ENCODE measurements around the gene CENPP. TPM values are rescaled to one million over a fixed set of nuclear protein-coding genes. Genes with fewer than 3 reads are reported as not detected.
"Not testable (repeated sequence)": the region's sequence is repeated elsewhere in the genome, so short reads cannot be mapped to it uniquely, and the experiment has no call there.

The CENPP gene
- total RNA-seq, 1 donor from 2014 or later: 2.3 TPM

- peak; percentile 27 for DNase-seq (ENCODE audit: low spot score)
Measured at GRCh38 chr9:92616199-92616641, 290.5 kb downstream of the CENPP start.

- peak; percentile 48 for DNase-seq (ENCODE audit: low spot score)
Measured at GRCh38 chr9:92616655-92617111, 290.9 kb downstream of the CENPP start.

DNA sequence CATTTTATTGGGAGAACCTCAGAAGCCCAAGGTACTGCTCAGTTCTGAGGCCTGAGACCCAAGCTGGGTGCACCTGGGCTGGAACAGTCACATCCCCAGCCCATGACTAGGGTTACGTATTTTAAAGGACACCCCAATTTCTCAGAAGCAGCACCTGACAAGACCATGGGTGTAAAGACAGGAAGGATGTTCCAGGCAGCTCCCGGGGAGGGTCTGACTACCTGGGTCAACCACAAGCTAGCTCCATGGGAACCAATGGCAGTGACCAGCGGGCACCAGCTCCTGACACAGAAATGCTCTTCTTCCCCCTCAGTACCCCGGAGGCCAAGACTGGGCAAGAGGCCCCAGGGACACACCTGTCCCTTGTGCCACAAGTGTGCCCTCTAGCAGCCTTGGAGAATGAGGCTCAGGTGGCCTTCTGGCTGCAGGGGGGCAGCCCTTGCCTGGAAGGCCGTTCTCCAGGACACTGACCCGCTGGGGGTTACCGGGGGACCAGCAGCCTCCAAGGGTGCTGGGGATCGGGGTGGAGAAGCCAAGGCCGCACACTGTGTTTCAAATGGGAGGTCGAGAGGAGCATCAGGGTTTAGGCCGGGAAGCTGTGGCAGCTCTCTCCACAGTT, 291.6 kb downstream of the CENPP start:
- no peak for DNase-seq (ENCODE audit: low spot score)

GRCh38 chr9:92617951-92618510, 292.3 kb downstream of the CENPP start:
- no peak for DNase-seq (ENCODE audit: low spot score)

- DNase-seq (ENCODE audit: low spot score): no peak
Measured at GRCh38 chr9:92618633-92619225, 293.0 kb downstream of the CENPP start.

DNA sequence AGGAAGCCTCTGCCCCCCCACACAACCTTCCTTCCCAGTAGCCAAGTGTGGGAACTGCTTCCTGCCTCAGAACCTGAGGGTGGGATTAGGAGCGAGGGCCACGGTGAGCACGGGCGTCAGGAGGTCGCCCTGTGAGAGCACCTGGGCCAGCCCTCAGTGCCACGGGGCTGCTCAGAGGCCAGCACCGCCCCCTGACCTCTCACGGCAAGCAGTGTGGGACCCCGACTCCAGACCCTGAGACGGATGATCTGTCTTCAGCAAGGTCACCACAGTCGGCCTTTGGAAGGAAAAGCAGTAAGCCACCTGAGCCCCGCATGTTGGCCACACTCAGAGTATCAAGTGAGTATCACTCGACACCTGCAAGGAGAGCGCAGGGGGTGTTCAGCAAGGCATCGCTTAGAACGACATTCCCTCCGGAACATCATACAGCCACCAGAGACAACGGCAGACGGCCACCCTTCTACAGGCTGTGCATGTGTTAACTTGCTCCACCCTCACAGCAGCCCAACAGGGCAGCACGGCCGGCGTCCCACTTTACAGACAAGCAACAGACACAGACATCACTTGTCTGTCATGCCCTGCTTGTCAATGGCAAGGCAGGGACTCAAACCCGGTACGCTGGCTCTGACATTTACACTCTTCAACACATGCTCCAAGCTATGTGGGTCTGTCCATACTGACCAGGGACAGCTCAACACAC, 294.0 kb downstream of the CENPP start:
- DNase-seq (ENCODE audit: low spot score): no peak

DNA sequence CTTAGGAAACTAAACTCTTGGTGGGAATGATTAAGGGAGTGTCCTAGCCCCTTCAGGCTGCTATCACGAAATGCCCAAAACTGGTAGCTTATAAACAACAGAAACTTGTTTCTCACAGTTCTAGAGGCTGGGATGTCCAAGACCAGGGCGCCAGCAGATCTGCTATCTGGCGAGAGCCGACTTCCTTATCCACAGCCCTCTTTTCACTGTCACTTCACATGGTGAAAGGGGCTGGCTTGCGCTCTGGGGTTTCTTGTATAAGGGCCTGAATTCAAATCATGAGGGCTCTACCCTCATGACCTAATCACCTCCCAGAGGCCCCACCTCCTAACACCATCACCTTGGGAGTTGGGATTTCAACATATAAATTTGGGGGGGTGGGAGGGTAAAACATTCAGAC, 295.1 kb downstream of the CENPP start:
- no peak for DNase-seq (ENCODE audit: low spot score)

DNA sequence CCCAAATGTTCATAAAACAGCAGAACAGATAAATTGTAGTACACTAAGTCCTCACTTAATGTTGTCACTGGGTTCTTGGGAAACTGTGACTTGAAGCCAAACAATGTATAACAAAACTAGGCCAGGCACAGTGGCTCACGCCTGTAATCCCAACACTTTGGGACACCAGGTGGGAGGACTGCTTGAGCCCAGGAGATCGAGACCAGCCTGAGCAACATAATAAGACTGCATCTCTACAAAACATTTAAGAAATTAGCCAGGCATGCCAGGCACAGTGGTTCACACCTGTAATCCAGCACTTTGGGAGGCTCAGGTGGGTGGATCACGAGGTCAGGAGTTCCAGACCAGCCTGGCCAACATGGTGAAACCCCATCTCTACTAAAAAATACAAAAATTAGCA, 298.2 kb downstream of the CENPP start:
- DNase-seq (ENCODE audit: low spot score): not testable (repeated sequence)

GRCh38 chr9:92626484-92626883, 300.7 kb downstream of the CENPP start:
- no peak for DNase-seq (ENCODE audit: low spot score)

GRCh38 chr9:92627651-92628050, 301.9 kb downstream of the CENPP start:
- DNase-seq (ENCODE audit: low spot score): no peak

DNA sequence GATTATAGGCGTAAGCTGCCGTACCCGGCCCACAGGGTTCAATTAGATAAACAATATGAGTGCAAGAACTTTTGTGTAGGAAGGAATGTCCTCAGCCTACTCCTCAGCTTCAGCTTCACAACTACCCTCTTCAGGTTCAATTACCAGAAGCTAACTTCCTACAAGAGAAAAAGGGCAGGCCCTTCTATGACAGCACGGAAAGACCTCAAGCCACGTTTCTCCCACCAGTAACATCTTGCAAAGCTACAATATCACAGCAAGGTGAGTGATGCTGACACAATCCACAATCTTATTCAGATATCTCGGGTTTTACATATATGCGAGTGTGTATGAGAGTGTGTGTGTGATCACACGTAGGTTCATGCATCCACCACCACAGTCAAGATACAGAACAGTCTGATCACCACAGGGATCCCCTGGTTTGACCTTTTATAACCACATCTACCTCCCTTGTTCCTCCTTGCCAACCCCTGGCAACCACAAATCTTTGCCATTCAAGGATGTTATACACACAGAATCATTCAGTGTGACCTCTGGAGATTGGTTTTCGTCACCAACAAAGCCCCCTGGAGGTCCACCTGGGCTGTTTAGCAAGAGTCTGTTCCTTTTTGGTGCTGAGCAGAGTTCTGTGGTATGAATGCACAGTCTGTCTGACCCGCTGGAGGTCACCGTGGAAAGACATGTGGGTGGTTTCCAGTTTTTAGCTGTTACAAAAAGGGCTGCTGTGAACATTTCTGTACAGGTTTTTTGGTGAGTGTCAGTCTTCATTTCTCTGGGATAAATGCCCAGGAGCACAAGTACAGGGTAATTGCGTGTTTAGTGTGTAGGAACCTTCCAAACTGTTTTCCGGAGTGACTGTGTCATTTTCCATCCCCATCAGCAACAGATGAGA, 305.9 kb downstream of the CENPP start:
- no peak for DNase-seq (ENCODE audit: low spot score)

DNA sequence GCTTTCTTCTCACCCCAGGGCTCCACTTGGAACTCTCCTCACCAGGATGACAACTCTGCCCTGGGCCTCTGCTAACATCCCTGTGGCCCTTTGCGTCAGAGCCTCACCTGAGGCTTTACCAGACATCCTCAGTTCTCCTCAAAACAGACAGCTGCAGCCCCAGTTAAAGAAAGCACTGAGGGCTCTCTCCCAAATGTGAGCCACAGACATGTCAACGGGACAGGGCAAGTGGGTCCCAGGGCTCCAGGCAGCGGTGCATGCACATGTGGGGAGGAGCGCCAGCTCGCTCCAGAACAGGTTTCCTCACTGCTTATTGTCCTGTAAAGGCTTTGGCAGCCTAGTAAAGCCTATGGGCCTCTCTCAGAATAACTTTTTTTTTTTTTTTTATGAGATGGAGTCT, 306.9 kb downstream of the CENPP start:
- DNase-seq (ENCODE audit: low spot score): no peak

- no peak for DNase-seq (ENCODE audit: low spot score)
Measured at GRCh38 chr9:92633614-92634278, 308.0 kb downstream of the CENPP start.

GRCh38 chr9:92634712-92635605, 309.2 kb downstream of the CENPP start:
- peak; percentile 67 for DNase-seq (ENCODE audit: low spot score)

GRCh38 chr9:92635760-92636159, 310.0 kb downstream of the CENPP start:
- DNase-seq (ENCODE audit: low spot score): no peak

DNA sequence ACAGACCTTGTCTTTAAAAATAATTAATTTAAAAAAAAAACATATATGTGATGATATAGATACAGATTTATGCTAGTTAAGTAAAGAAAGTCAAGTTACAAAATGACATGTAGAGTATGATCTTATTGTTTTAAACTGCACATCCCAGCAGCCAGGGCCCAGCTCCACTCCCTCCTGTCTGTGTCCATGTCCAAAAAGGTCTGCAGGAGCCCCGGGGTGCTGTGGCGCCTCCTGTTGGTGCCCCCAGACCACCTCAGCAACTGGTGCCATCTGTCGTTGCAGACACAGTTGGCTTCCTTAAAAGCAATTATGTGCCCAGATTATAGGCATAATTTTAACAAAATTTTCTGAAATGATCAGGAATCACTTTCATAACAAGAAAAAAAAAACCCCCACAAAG, 310.9 kb downstream of the CENPP start:
- no peak for DNase-seq (ENCODE audit: low spot score)

DNA sequence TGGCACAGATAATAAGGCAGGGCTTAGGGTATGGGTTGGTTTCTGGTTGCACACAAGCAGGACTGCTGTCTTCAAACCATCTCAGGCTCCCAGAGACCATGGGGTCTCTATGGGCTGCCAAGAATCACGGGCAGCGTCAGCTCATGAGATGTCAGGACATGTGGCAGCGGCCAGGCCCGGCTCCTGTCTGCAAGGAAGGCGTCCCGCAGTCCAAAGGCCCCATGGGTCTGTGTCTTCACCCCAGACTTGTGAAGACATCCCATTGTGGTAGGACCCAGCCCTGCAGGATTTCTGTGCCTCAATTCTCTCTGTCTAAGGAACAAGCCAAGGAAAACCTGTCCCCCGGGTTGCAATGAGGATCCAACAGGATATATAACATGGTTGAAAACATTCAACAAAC, 311.6 kb downstream of the CENPP start:
- no peak for DNase-seq (ENCODE audit: low spot score)

GRCh38 chr9:92637886-92638620, 312.3 kb downstream of the CENPP start:
- DNase-seq (ENCODE audit: low spot score): no peak

- no peak for DNase-seq (ENCODE audit: low spot score)
Measured at GRCh38 chr9:92638621-92639101, 312.9 kb downstream of the CENPP start.
